Trophoblast cell (in vitro differentiated cells and primary cell): ENCODE data around the gene KIAA1549.

Experiments used
- DNase-seq, 2 donors: peaks; one replicate each; pipeline ENCODE4 v3.0.0-alpha.2; 2016
- H2AFZ ChIP-seq: 2 replicates; pipeline ENCODE4 v1.6.1; 2013; ENCODE audit warnings: low read length, moderate library complexity, mild to moderate bottlenecking; ENCODE audit not compliant: insufficient read depth, poor library complexity
- H2AK5ac ChIP-seq: 2 replicates; pipeline ENCODE4 v1.6.1; 2013; ENCODE audit warnings: mild to moderate bottlenecking, low read length
- H2BK120ac ChIP-seq: 2 replicates; pipeline ENCODE4 v1.6.1; 2013; ENCODE audit warnings: low read length, mild to moderate bottlenecking, moderate library complexity; ENCODE audit not compliant: insufficient read depth, poor library complexity
- H2BK12ac ChIP-seq: 2 replicates; pipeline ENCODE4 v1.6.1; 2013; ENCODE audit warnings: mild to moderate bottlenecking, low read length, moderate library complexity
- H2BK5ac ChIP-seq: 2 replicates; pipeline ENCODE4 v1.6.1; 2013; ENCODE audit warnings: low read length, low read depth, moderate library complexity, mild to moderate bottlenecking; ENCODE audit not compliant: poor library complexity
- H3K14ac ChIP-seq: 2 replicates; pipeline ENCODE4 v1.6.1; 2013; ENCODE audit warnings: mild to moderate bottlenecking, low read length
- H3K18ac ChIP-seq: 2 replicates; pipeline ENCODE4 v1.6.1; 2013; ENCODE audit warnings: mild to moderate bottlenecking, low read length
- H3K23ac ChIP-seq: 2 replicates; pipeline ENCODE4 v1.6.1; 2013; ENCODE audit warnings: low read length
- H3K27ac ChIP-seq: 2 replicates; pipeline ENCODE4 v1.5.1; 2013; ENCODE audit warnings: low read depth, mild to moderate bottlenecking, inconsistent platforms, low read length, moderate library complexity
- H3K27me3 ChIP-seq: 2 replicates; pipeline ENCODE4 v1.6.1; 2013; ENCODE audit warnings: inconsistent platforms, mild to moderate bottlenecking, low read length, moderate library complexity; ENCODE audit not compliant: insufficient read depth
- H3K36me3 ChIP-seq, 2 experiments: 1 replicate in 1 of 2; 2 replicates in 1 of 2; pipeline ENCODE4 v1.6.1; 2013; ENCODE audit warnings: low read length in 2 of 2, mild to moderate bottlenecking in 2 of 2, moderate library complexity in 1 of 2; ENCODE audit not compliant: insufficient read depth in 2 of 2, control insufficient read depth in 1 of 2
- H3K4ac ChIP-seq: 2 replicates; pipeline ENCODE4 v1.6.1; 2013; ENCODE audit warnings: low read depth, mild to moderate bottlenecking, low read length, moderate library complexity
- H3K4me1 ChIP-seq, 2 experiments: 1 replicate in 1 of 2; 2 replicates in 1 of 2; pipeline ENCODE4 v1.6.1; 2013; ENCODE audit warnings: low read length in 2 of 2, mild to moderate bottlenecking in 2 of 2, moderate library complexity in 1 of 2; ENCODE audit not compliant: insufficient read depth in 2 of 2, control insufficient read depth in 1 of 2
- H3K4me2 ChIP-seq: 2 replicates; pipeline ENCODE4 v1.6.1; 2013; ENCODE audit warnings: inconsistent platforms, mild to moderate bottlenecking, low read length, moderate library complexity
- H3K4me3 ChIP-seq: 2 replicates; pipeline ENCODE4 v1.5.1; 2013; ENCODE audit warnings: mild to moderate bottlenecking, low read depth, low read length, inconsistent platforms
- H3K79me1 ChIP-seq: one replicate; pipeline ENCODE4 v1.6.1; 2013; ENCODE audit warnings: low read length
- H3K79me2 ChIP-seq: 2 replicates; pipeline ENCODE4 v1.6.1; 2013; ENCODE audit warnings: low read length, mild to moderate bottlenecking; ENCODE audit not compliant: control insufficient read depth, insufficient read depth, poor library complexity
- H3K9ac ChIP-seq: 2 replicates; pipeline ENCODE4 v1.6.1; 2013; ENCODE audit warnings: mild to moderate bottlenecking, low read length
- H3K9me3 ChIP-seq: 2 replicates; pipeline ENCODE4 v1.6.1; 2013; ENCODE audit warnings: low read depth, mild to moderate bottlenecking, control low read depth, inconsistent platforms, low read length; ENCODE audit not compliant: insufficient read depth
- H4K12ac ChIP-seq: 2 replicates; pipeline ENCODE4 v1.6.1; 2013; ENCODE audit warnings: low read depth, mild to moderate bottlenecking, low read length, moderate library complexity
- H4K8ac ChIP-seq: 2 replicates; pipeline ENCODE4 v1.6.1; 2013; ENCODE audit warnings: low read depth, mild to moderate bottlenecking, low read length, moderate library complexity
- H4K91ac ChIP-seq: one replicate; pipeline ENCODE4 v1.6.1; 2013; ENCODE audit warnings: low read depth, mild to moderate bottlenecking, low read length, moderate library complexity
- WGBS: extraction: QIAGEN DNeasy Blood & Tissue Kit; methylation state at CpG from one replicate; pipeline ENCODE4 v1.1.7; 2013; ENCODE audit warnings: missing lambda C conversion rate; ENCODE audit not compliant: insufficient read length, insufficient coverage; ENCODE audit errors: extremely low coverage; 5-methylcytosine and 5-hydroxymethylcytosine counted together

KIAA1549 gene

DNA sequence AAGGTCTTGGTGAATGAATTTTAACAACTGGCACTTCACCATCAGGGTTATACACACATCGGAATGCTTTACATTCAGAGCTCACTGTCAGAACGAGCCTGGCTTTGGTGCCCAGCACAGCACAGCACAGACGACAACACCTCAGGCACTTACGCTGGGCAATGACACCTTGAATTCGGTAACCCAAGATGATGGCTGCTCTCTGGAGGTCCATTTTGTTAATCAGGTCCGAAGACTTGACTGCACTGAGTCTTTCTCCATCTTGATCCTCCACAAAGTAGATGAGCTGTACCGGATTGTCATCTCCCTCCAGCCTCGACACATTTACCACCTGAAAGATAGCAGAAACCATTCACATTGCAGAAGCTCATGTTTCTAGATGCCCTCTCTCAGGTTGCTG is 82.4 kb downstream of the KIAA1549 start:
- Histone ChIP-seq H3K9me3 (no peaks in the 10 kb centered on the region), H2BK120ac (no peak overlapping the region), H3K4me2 (no peak overlapping the region), H3K27ac (no peak overlapping the region), H2BK5ac (no peak overlapping the region), H4K12ac (no peak overlapping the region), H3K14ac (no peak overlapping the region), H2AK5ac (no peak overlapping the region), H3K36me3 (peaks cover 18 to 25% of the 10 kb centered on the region in 2 experiments), H3K79me1 (no peaks in the 10 kb centered on the region), H4K91ac (no peak overlapping the region), H3K27me3 (no peaks in the 10 kb centered on the region), H3K18ac (no peak overlapping the region), H3K9ac (no peak overlapping the region), H3K79me2 (no peaks in the 10 kb centered on the region), H2AFZ (no peak overlapping the region), H4K8ac (no peak overlapping the region), H3K4me3 (no peak overlapping the region), H3K4me1 (no peaks in the 10 kb centered on the region), H3K23ac (no peak overlapping the region), H3K4ac (no peak overlapping the region), H2BK12ac (no peak overlapping the region)
- WGBS, result no CpG with 5 or more reads among the region's 8 CpGs
- DNase-seq, result no peak

DNA sequence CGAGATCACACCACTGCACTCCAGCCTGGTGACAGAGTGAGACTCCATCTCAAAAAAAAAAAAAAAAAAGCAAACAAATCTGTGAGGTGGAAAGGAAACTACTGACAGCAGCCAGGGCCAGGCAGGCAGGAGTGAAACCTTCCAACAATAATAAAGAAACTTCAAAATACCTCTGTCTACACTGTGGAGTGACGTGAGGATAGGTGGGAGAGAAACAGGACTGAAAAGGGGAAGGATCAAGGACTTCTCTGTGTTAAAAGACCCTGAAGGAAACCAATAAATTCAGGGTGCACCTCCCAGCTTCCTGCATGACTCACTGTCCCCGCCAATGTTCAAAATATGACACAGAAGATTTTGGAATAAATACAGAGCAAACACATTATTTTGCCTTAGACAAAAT is 82.9 kb downstream of the KIAA1549 start:
- no peak overlapping the region for H4K12ac ChIP-seq
- H4K8ac ChIP-seq, result no peak overlapping the region
- no peak overlapping the region for H2AK5ac ChIP-seq
- no peak overlapping the region for H3K4me3 ChIP-seq
- no peak overlapping the region for H2BK5ac ChIP-seq
- no peak overlapping the region for H3K4ac ChIP-seq
- H3K4me1 ChIP-seq, result no peaks in the 10 kb centered on the region
- no peaks in the 10 kb centered on the region for H3K27me3 ChIP-seq
- no peaks in the 10 kb centered on the region for H3K79me1 ChIP-seq
- H3K36me3 ChIP-seq, result peaks cover 14 to 24% of the 10 kb centered on the region in 2 experiments
- no peak overlapping the region for H3K14ac ChIP-seq
- no peaks in the 10 kb centered on the region for H3K9me3 ChIP-seq
- no peak overlapping the region for H3K18ac ChIP-seq
- H2AFZ ChIP-seq, result no peak overlapping the region
- no peak overlapping the region for H3K27ac ChIP-seq
- H4K91ac ChIP-seq, result no peak overlapping the region
- H2BK12ac ChIP-seq, result no peak overlapping the region
- H3K4me2 ChIP-seq, result no peak overlapping the region
- no peak overlapping the region for H2BK120ac ChIP-seq
- H3K9ac ChIP-seq, result no peak overlapping the region
- no peak overlapping the region for H3K23ac ChIP-seq
- no peak for DNase-seq
- WGBS, result no CpG with 5 or more reads among the region's 3 CpGs
- H3K79me2 ChIP-seq, result no peaks in the 10 kb centered on the region

DNA sequence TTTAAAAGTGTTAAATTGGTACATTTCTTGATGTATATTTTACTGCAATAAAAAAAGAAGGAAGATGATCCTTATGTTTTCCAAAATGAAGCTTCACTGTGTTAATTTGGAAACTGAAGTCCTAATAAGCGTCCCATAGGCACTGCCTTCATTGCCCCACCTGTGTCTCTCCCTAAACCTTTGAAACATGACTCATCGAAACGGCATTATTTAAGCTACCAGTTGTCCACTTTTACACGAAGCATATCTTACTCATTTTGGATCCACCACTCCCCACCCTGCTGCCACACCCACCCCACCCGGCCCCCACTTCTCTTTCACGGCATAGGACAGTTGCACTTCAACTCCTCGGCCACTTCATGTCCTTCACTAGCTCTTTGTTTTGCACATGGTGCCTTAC is 85.5 kb downstream of the KIAA1549 start:
- no peak overlapping the region for H3K23ac ChIP-seq
- H2BK120ac ChIP-seq, result no peak overlapping the region
- H2BK5ac ChIP-seq, result no peak overlapping the region
- no peak overlapping the region for H4K91ac ChIP-seq
- H3K4ac ChIP-seq, result no peak overlapping the region
- no peak overlapping the region for H2AFZ ChIP-seq
- no peaks in the 10 kb centered on the region for H3K27me3 ChIP-seq
- no peaks in the 10 kb centered on the region for H3K79me2 ChIP-seq
- no peak overlapping the region for H3K18ac ChIP-seq
- H3K4me1 ChIP-seq, result peaks cover 11 to 12% of the 10 kb centered on the region in 2 experiments
- H3K9me3 ChIP-seq, result no peaks in the 10 kb centered on the region
- H3K79me1 ChIP-seq, result peaks cover 2% of the 10 kb centered on the region
- H2AK5ac ChIP-seq, result no peak overlapping the region
- no peak overlapping the region for H4K12ac ChIP-seq
- no peak overlapping the region for H3K4me3 ChIP-seq
- no peak overlapping the region for H3K27ac ChIP-seq
- H2BK12ac ChIP-seq, result no peak overlapping the region
- H3K4me2 ChIP-seq, result no peak overlapping the region
- H3K9ac ChIP-seq, result no peak overlapping the region
- peaks cover 10 to 26% of the 10 kb centered on the region in 2 experiments for H3K36me3 ChIP-seq
- no CpG with 5 or more reads among the region's 7 CpGs for WGBS
- no peak overlapping the region for H3K14ac ChIP-seq
- no peak overlapping the region for H4K8ac ChIP-seq
- no peak for DNase-seq

DNA sequence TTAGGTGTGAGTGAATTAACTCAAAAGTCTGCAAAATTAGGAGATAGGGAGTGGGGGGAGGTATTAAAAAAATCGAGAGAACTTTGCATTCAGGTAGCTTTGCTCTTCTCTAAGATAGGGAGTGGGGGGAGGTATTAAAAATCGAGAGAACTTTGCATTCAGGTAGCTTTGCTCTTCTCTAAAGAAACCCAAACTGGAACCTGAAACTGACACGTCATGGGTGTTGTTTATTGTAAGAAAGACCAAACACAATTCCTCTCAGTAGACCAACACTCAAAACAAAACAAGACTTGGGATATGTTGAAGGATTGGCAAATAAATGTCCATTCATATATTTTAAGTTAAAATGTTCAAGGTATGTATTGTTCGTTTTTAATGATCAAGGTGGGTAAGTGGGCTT is 87.9 kb downstream of the KIAA1549 start:
- no peak overlapping the region for H2BK12ac ChIP-seq
- no peak overlapping the region for H4K12ac ChIP-seq
- peaks cover 19 to 21% of the 10 kb centered on the region in 2 experiments for H3K4me1 ChIP-seq
- peaks cover 10% of the 10 kb centered on the region for H3K79me1 ChIP-seq
- no peak overlapping the region for H3K18ac ChIP-seq
- WGBS, result no CpG with 5 or more reads among the region's 4 CpGs
- H3K4ac ChIP-seq, result no peak overlapping the region
- peaks cover 10 to 16% of the 10 kb centered on the region in 2 experiments for H3K36me3 ChIP-seq
- H2AFZ ChIP-seq, result no peak overlapping the region
- no peaks in the 10 kb centered on the region for H3K9me3 ChIP-seq
- H3K79me2 ChIP-seq, result no peaks in the 10 kb centered on the region
- H2BK5ac ChIP-seq, result no peak overlapping the region
- no peak overlapping the region for H3K9ac ChIP-seq
- no peaks in the 10 kb centered on the region for H3K27me3 ChIP-seq
- no peak overlapping the region for H4K8ac ChIP-seq
- H3K23ac ChIP-seq, result no peak overlapping the region
- no peak overlapping the region for H3K4me2 ChIP-seq
- H3K14ac ChIP-seq, result no peak overlapping the region
- H3K27ac ChIP-seq, result no peak overlapping the region
- no peak overlapping the region for H4K91ac ChIP-seq
- no peak for DNase-seq
- H2AK5ac ChIP-seq, result no peak overlapping the region
- no peak overlapping the region for H2BK120ac ChIP-seq
- H3K4me3 ChIP-seq, result no peak overlapping the region
